ENCODE results near the gene DOK6.

GRCh38 chr18:69747388-69747787 is 346.7 kb downstream of the DOK6 start:
- TF ChIP-seq POLR2AphosphoS5 (IDR thresholded peaks at IDR 0.05) (no peak), CTCF (IDR thresholded peaks at IDR 0.05) (no peak)

All from transverse colon (tissue), 4 donors.